Activated CD4-positive, alpha-beta T cell treated with anti-CD3 and anti-CD28 coated beads, Interleukin-2, amount 10 ng/mL, durations not matched to agents 7 days and 5 days (primary cell): ENCODE measurements around the gene WDR27. TPM values are rescaled to one million over a fixed set of nuclear protein-coding genes. Genes with fewer than 3 reads are reported as not detected.
"Not testable (repeated sequence)": the region's sequence is repeated elsewhere in the genome, so short reads cannot be mapped to it uniquely, and the experiment has no call there.

Source experiments
- CTCF ChIA-PET: fragments of 350-600 bp; sonication (Branson Sonifier 250); formaldehyde crosslinking; loops from one replicate; lab custom pipeline; 2021; ENCODE audit warnings: antibody characterized with exemption; lab: Charles Lee
- POLR2A ChIA-PET: fragments of 350-600 bp; sonication (Branson Sonifier 250); formaldehyde crosslinking; loops from one replicate; lab custom pipeline; 2021; ENCODE audit warnings: antibody characterized with exemption; lab: Charles Lee
- DNase-seq: peaks from one replicate; pipeline ENCODE4 v3.0.0-alpha.2; 2020
- H3K27ac Mint-ChIP-seq: one replicate; pipeline ENCODE4 v1.8.0; 2021; ENCODE audit warnings: mild to moderate bottlenecking, moderate library complexity, mixed read lengths
- H3K27me3 Mint-ChIP-seq: one replicate; pipeline ENCODE4 v1.8.0; 2021; ENCODE audit warnings: mixed read lengths
- H3K36me3 Mint-ChIP-seq: one replicate; pipeline ENCODE4 v1.8.0; 2021; ENCODE audit warnings: low read depth, mixed read lengths
- H3K4me1 Mint-ChIP-seq: one replicate; pipeline ENCODE4 v1.8.0; 2021; ENCODE audit warnings: mixed read lengths
- H3K4me3 Mint-ChIP-seq: one replicate; pipeline ENCODE4 v1.8.0; 2021; ENCODE audit warnings: mild to moderate bottlenecking, moderate library complexity, mixed read lengths
- H3K9me3 Mint-ChIP-seq: one replicate; pipeline ENCODE4 v1.8.0; 2021; ENCODE audit warnings: mixed read lengths
- total RNA-seq, 2 experiments: library from RNA; stranded (reverse); gene quantifications; one replicate each; pipeline ENCODE4 v1.2.3, GENCODE V29; 2021

The WDR27 gene
- total RNA-seq, 2 experiments from 2014 or later, result 18.1 to 21.9 TPM

DNA sequence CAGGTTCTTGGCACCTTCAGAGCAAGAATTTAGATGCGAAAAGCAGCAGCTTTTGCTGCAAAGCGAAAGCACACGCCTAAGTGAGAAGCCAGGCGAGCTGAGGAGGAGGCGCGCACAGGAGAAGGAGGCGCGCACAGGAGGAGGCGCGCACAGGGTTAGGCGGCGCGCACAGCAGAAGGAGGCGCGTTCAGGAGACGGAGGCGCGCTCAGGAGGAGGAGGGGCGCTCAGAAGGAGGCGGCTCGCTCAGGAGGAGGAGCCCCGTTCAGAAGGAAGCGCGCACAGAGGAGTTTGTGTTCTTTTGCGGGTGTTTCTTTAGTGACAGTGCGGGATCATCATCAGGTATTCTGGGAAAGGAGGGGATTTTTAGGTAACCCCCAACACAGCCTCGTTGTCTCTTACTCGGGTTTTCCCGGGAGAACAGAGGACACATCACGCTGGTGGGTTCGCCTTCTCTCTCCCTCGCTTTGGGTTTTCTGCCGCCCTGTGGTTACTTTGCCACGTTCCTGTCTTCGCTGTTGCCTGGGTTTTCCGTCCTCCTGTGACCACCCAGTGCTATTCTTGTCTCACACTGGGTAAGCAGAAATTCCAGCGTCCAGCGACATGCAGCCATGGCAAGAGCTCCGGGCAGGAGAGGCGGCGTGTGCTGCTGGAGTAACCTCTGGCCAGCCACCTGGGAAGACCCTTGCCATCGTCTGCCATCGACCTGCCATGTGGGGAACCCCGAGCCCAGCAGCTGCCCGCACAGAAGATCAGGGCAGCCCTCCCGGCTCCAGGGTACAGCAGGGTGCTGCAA lies 47.0 kb downstream of the WDR27 start:
- H3K27me3 Mint-ChIP-seq, result no peaks in the 10 kb centered on the region

DNA sequence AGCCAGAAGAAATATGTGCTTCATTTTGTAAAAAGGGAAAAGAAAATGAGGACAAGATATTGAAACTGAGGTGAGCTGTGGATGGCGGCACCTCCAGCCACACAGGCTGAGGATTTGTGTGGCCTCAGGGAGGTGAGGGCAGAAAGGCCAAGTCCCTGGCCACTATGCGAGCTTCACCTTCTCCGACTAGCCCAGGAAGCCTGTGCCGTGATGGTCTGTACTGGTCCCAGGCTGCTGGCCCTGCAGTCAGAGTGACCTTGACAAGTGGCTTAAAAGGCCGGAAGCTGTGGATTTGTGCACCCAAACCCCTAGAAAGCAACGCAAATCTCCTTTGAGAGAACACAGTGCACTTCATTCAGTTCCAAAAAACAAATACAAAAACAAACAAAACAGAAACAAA lies 48.1 kb downstream of the WDR27 start:
- ChIA-PET CTCF (no interaction called here), POLR2A (no interaction called here)
- Mint-ChIP-seq H3K4me3 (no peak overlapping the region), H3K36me3 (no peaks in the 10 kb centered on the region), H3K27me3 (no peaks in the 10 kb centered on the region), H3K4me1 (peaks cover 14% of the 10 kb centered on the region), H3K9me3 (no peaks in the 10 kb centered on the region), H3K27ac (peak overlapping the region; percentile 10)
- no peak for DNase-seq

More for the DNA sequence above, 47.0 kb downstream of the WDR27 start:
- Mint-ChIP-seq H3K4me3 (peak overlapping the region; percentile 81), H3K36me3 (no peaks in the 10 kb centered on the region), H3K9me3 (no peaks in the 10 kb centered on the region), H3K4me1 (peaks cover 14% of the 10 kb centered on the region), H3K27ac (peak overlapping the region; percentile 82)
- CTCF ChIA-PET, result no interaction called here
- peak; percentile 70 for DNase-seq
- POLR2A ChIA-PET, result no interaction called here

- POLR2A ChIA-PET, result no interaction called here
- no peaks in the 10 kb centered on the region for H3K27me3 Mint-ChIP-seq
- no peak overlapping the region for H3K27ac Mint-ChIP-seq
- no peak for DNase-seq
- H3K36me3 Mint-ChIP-seq, result no peaks in the 10 kb centered on the region
- H3K9me3 Mint-ChIP-seq, result no peaks in the 10 kb centered on the region
- peaks cover 14% of the 10 kb centered on the region for H3K4me1 Mint-ChIP-seq
- no peak overlapping the region for H3K4me3 Mint-ChIP-seq
- CTCF ChIA-PET, result no interaction called here
Measured at GRCh38 chr6:169652896-169653295, 48.9 kb downstream of the WDR27 start.

GRCh38 chr6:169651498-169651897 lies 50.3 kb downstream of the WDR27 start:
- Mint-ChIP-seq H3K4me3 (no peak overlapping the region), H3K36me3 (no peaks in the 10 kb centered on the region), H3K27me3 (no peaks in the 10 kb centered on the region), H3K9me3 (no peaks in the 10 kb centered on the region), H3K4me1 (peaks cover 14% of the 10 kb centered on the region), H3K27ac (no peak overlapping the region)
- DNase-seq, result no peak
- ChIA-PET CTCF (no interaction called here), POLR2A (no interaction called here)

GRCh38 chr6:169650959-169651292 lies 50.9 kb downstream of the WDR27 start:
- H3K36me3 Mint-ChIP-seq, result no peaks in the 10 kb centered on the region
- H3K4me3 Mint-ChIP-seq, result no peak overlapping the region
- H3K27me3 Mint-ChIP-seq, result no peaks in the 10 kb centered on the region
- peaks cover 11% of the 10 kb centered on the region for H3K4me1 Mint-ChIP-seq
- POLR2A ChIA-PET, result no interaction called here
- no peaks in the 10 kb centered on the region for H3K9me3 Mint-ChIP-seq
- CTCF ChIA-PET, result no interaction called here
- no peak for DNase-seq
- H3K27ac Mint-ChIP-seq, result no peak overlapping the region

GRCh38 chr6:169650241-169650958 lies 51.4 kb downstream of the WDR27 start:
- DNase-seq, result no peak
- POLR2A ChIA-PET, result no interaction called here
- CTCF ChIA-PET, result no interaction called here
- Mint-ChIP-seq H3K9me3 (no peaks in the 10 kb centered on the region), H3K36me3 (no peaks in the 10 kb centered on the region), H3K27me3 (no peaks in the 10 kb centered on the region), H3K4me1 (peaks cover 10% of the 10 kb centered on the region), H3K27ac (no peak overlapping the region), H3K4me3 (no peak overlapping the region)

GRCh38 chr6:169648617-169649016 lies 53.2 kb downstream of the WDR27 start:
- H3K27me3 Mint-ChIP-seq, result no peaks in the 10 kb centered on the region
- no peak for DNase-seq
- ChIA-PET CTCF (no interaction called here), POLR2A (no interaction called here)
- H3K9me3 Mint-ChIP-seq, result no peaks in the 10 kb centered on the region
- H3K27ac Mint-ChIP-seq, result no peak overlapping the region
- H3K4me3 Mint-ChIP-seq, result no peak overlapping the region
- no peaks in the 10 kb centered on the region for H3K36me3 Mint-ChIP-seq
- no peaks in the 10 kb centered on the region for H3K4me1 Mint-ChIP-seq

DNA sequence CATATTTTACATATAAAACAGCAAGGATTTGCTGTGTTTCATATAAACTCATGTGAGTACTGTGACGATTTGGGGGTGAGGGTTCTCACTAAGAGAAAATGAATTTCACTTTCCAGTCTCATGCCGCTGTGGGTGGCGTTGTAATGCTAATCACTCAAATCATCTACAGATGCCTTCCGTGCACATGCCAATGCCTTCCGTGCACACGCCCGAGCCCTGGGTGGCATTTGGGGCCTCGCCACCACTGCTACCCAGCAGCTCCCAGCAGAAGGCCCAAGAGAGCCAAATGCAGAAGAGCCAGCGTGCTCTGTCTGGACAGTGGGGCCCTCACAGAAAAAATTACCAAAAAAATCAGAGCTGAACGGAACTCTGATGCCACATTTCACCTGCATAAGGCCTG lies 53.7 kb downstream of the WDR27 start:
- Mint-ChIP-seq H3K4me1 (no peaks in the 10 kb centered on the region), H3K27me3 (no peaks in the 10 kb centered on the region), H3K4me3 (no peak overlapping the region), H3K27ac (no peak overlapping the region), H3K9me3 (no peaks in the 10 kb centered on the region), H3K36me3 (no peaks in the 10 kb centered on the region)
- CTCF ChIA-PET, result no interaction called here
- DNase-seq, result no peak
- POLR2A ChIA-PET, result no interaction called here

- H3K4me1 Mint-ChIP-seq, result no peaks in the 10 kb centered on the region
- no peaks in the 10 kb centered on the region for H3K9me3 Mint-ChIP-seq
- no peaks in the 10 kb centered on the region for H3K27me3 Mint-ChIP-seq
- H3K4me3 Mint-ChIP-seq, result no peak overlapping the region
- CTCF ChIA-PET, result no interaction called here
- no peak overlapping the region for H3K27ac Mint-ChIP-seq
- POLR2A ChIA-PET, result no interaction called here
- H3K36me3 Mint-ChIP-seq, result no peaks in the 10 kb centered on the region
- DNase-seq, result no peak
Measured at GRCh38 chr6:169647637-169648036, 54.2 kb downstream of the WDR27 start.

DNA sequence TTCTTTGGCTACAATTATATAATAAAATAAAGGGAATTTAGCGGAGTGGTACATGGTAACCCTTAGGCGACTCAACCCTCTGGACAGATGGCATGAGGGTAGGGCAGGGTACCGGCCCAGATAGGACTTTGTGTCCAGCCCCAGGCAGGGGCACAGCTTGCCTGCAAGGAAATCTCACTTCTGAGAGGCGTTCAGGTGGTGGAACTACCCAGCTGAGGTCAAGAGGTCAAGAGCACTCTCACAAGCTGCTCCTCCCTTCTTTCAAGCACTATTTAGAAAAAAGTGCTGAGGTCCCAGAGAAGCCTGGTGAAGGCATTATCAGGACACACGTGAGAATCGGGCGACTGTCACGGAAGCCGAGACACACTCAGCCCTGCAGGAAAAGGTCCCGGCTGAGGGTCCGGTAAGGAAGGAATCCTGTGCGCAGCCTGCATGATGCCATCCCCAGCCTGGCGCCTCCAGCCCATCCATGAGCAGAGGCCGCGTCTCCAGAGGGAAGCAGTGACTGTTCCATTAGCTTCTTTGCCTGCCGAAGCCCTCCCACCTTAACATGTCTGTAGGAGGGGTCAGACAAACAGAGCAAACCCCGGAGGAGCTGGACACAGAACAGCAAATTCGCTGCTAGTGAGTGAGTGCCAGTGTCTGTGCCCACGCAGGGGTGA lies 54.8 kb downstream of the WDR27 start:
- no peak overlapping the region for H3K4me3 Mint-ChIP-seq
- POLR2A ChIA-PET, result no interaction called here
- no peaks in the 10 kb centered on the region for H3K27me3 Mint-ChIP-seq
- H3K9me3 Mint-ChIP-seq, result no peaks in the 10 kb centered on the region
- H3K27ac Mint-ChIP-seq, result no peak overlapping the region
- no peaks in the 10 kb centered on the region for H3K36me3 Mint-ChIP-seq
- no peak for DNase-seq
- CTCF ChIA-PET, result no interaction called here
- H3K4me1 Mint-ChIP-seq, result no peaks in the 10 kb centered on the region

- H3K4me3 Mint-ChIP-seq, DNase-seq, H3K27ac Mint-ChIP-seq, H3K4me1 Mint-ChIP-seq, H3K27me3 Mint-ChIP-seq, POLR2A ChIA-PET, H3K9me3 Mint-ChIP-seq, CTCF ChIA-PET, H3K36me3 Mint-ChIP-seq: not testable (repeated sequence)
Measured at GRCh38 chr6:169645459-169645858, 56.4 kb downstream of the WDR27 start.

DNA sequence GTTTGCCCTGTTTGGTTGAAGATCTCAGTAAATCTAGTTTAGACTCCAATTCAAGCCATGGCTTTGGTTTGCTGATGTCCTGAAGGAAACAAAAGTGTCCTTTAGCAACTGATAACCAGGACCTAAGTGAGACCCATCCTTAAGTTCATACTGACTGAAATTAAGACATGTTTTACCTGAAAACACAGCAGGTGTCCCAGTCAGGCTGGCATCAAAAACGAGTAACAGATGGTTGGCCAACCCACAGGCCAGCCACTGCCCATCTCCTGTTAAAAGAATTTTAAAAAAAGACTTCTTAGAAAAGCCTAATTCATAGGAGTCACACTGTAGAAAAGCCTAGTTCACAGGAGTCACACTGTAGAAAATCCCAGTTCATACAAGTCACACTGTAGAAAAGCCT lies 58.3 kb downstream of the WDR27 start:
- Mint-ChIP-seq H3K4me3 (no peak overlapping the region), H3K27ac (no peak overlapping the region), H3K4me1 (no peaks in the 10 kb centered on the region), H3K9me3 (no peaks in the 10 kb centered on the region), H3K27me3 (no peaks in the 10 kb centered on the region), H3K36me3 (no peaks in the 10 kb centered on the region)
- DNase-seq, result no peak
- ChIA-PET POLR2A (no interaction called here), CTCF (no interaction called here)

- no peaks in the 10 kb centered on the region for H3K9me3 Mint-ChIP-seq
- H3K4me3 Mint-ChIP-seq, result no peak overlapping the region
- no peak for DNase-seq
- CTCF ChIA-PET, result no interaction called here
- no peaks in the 10 kb centered on the region for H3K36me3 Mint-ChIP-seq
- no peak overlapping the region for H3K27ac Mint-ChIP-seq
- H3K4me1 Mint-ChIP-seq, result no peaks in the 10 kb centered on the region
- H3K27me3 Mint-ChIP-seq, result no peaks in the 10 kb centered on the region
- POLR2A ChIA-PET, result no interaction called here
Measured at GRCh38 chr6:169642455-169642854, 59.4 kb downstream of the WDR27 start.
